ENCODE results near the gene CLHC1.
"Not testable (repeated sequence)": the region's sequence is repeated elsewhere in the genome, so short reads cannot be mapped to it uniquely, and the experiment has no call there.

CLHC1 gene

GRCh38 chr2:55137024-55137958, 94.8 kb downstream of the CLHC1 start:
- no peak for TF ChIP-seq CTCF (IDR thresholded peaks at IDR 0.05; ENCODE audit: low read depth, low read length, missing control alignments)
- H3K4me3 ChIP-seq (ENCODE audit: low read depth, low read length): no peak overlapping the region
- DNase-seq (ENCODE audit: low read depth): no peak

- TF ChIP-seq CTCF (IDR thresholded peaks at IDR 0.05; ENCODE audit: low read depth, low read length, missing control alignments): no peak
- DNase-seq (ENCODE audit: low read depth): no peak
- no peak overlapping the region for H3K4me3 ChIP-seq (ENCODE audit: low read depth, low read length)
These were observed 96.0 kb downstream of the CLHC1 start for GRCh38 chr2:55136138-55136541.

- no peak overlapping the region for H3K4me3 ChIP-seq (ENCODE audit: low read depth, low read length)
- TF ChIP-seq CTCF (IDR thresholded peaks at IDR 0.05; ENCODE audit: low read depth, low read length, missing control alignments): no peak
- no peak for DNase-seq (ENCODE audit: low read depth)
These were observed 96.6 kb downstream of the CLHC1 start for GRCh38 chr2:55135491-55135890.

GRCh38 chr2:55134316-55134706, 97.8 kb downstream of the CLHC1 start:
- no peak overlapping the region; the same call in 1 of the 2 replicates for H3K4me3 ChIP-seq (ENCODE audit: low read depth, low read length)
- TF ChIP-seq CTCF (IDR thresholded peaks at IDR 0.05; ENCODE audit: low read depth, low read length, missing control alignments): no peak
- no peak for DNase-seq (ENCODE audit: low read depth)

- DNase-seq (ENCODE audit: low read depth): peak; percentile 61
- peak overlapping the region; percentile 56 for H3K4me3 ChIP-seq (ENCODE audit: low read depth, low read length)
- no peak for TF ChIP-seq CTCF (IDR thresholded peaks at IDR 0.05; ENCODE audit: low read depth, low read length, missing control alignments)
These were observed 98.4 kb downstream of the CLHC1 start for GRCh38 chr2:55133467-55134315.

- no peak for TF ChIP-seq CTCF (IDR thresholded peaks at IDR 0.05; ENCODE audit: low read depth, low read length, missing control alignments)
- no peak for DNase-seq (ENCODE audit: low read depth)
- no peak overlapping the region for H3K4me3 ChIP-seq (ENCODE audit: low read depth, low read length)
These were observed 101.2 kb downstream of the CLHC1 start for GRCh38 chr2:55130849-55131248.

GRCh38 chr2:55126643-55127042, 105.5 kb downstream of the CLHC1 start:
- not testable (repeated sequence) for DNase-seq (ENCODE audit: low read depth); H3K4me3 ChIP-seq (ENCODE audit: low read depth, low read length)
